Measurements from ENCODE around the gene ZBED4.

DNA sequence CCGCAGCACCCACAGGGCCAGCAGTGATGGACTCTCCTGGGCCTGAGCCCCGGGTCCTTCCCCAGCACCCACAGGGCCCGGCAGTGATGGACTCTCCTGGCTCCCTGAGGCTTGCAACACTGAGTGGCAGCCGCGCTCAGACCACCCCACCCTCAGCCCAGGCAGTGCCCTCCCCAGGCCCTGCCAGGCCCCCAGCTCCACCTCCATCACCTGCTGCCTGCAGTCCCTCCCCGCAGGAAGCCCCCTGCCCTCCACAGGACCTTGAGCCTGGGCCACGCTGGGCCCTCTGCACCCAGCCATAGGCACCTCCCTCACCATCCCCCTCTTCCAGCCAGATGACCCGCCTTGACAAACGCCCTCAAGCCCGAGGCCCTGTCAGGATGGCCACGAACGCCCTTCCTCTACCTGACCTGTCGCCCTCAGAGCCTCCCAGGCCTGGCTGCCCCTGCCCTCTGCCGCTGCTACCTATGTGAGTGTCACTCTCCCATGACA, 53.2 kb downstream of the ZBED4 start:
- TF ChIP-seq CTCF (IDR thresholded peaks at IDR 0.05) (no peak), POLR2A (IDR thresholded peaks at IDR 0.05) (no peak)

Data from body of pancreas (tissue), 4 donors.